HepG2 (cell line): ENCODE results near the gene CHCHD1. TPM values are rescaled to one million over a fixed set of nuclear protein-coding genes. Genes with fewer than 3 reads are reported as not detected.

Source experiments
- HMGXB4 ChIP-seq, 2 experiments: sonication (generic) in 1 of 2; formaldehyde crosslinking in 1 of 2; IDR thresholded peaks; 2 replicates each; pipeline versions ENCODE4 v1.4.0 to v1.6.1; 2018 to 2020; ENCODE audit warnings: missing genetic modification reagents in 2 of 2, borderline replicate concordance in 1 of 2, low read depth in 1 of 2, mild to moderate bottlenecking in 1 of 2, missing biosample characterization in 1 of 2
- KLF12 ChIP-seq: sonication (generic); formaldehyde crosslinking; IDR thresholded peaks from 2 replicates; pipeline ENCODE4 v1.4.0; 2020; ENCODE audit warnings: missing genetic modification reagents, borderline replicate concordance
- MZF1 ChIP-seq: sonication (generic); formaldehyde crosslinking; IDR thresholded peaks from 2 replicates; pipeline ENCODE4 v1.8.1; 2023; ENCODE audit warnings: mild to moderate bottlenecking, missing genetic modification reagents, borderline replicate concordance
- NFYC ChIP-seq: IDR thresholded peaks from 2 replicates; pipeline ENCODE4 v1.6.1; 2016; ENCODE audit warnings: missing genetic modification reagents, missing compliant biosample characterization
- PAX8 ChIP-seq: sonication (generic); formaldehyde crosslinking; IDR thresholded peaks from 2 replicates; pipeline ENCODE4 v1.8.0; 2022; ENCODE audit warnings: mild to moderate bottlenecking, missing genetic modification reagents, borderline replicate concordance
- PCBP1 ChIP-seq: fragments of 200-400 bp; formaldehyde crosslinking; IDR thresholded peaks from 2 replicates; pipeline ENCODE4 v1.6.1; 2017; ENCODE audit warnings: mild to moderate bottlenecking, low read depth, low read length, borderline replicate concordance
- POLR2G ChIP-seq: fragments of 200-400 bp; formaldehyde crosslinking; IDR thresholded peaks from 2 replicates; pipeline ENCODE4 v1.6.1; 2018; ENCODE audit warnings: mild to moderate bottlenecking, low read depth, low read length, moderate library complexity
- REPIN1 ChIP-seq: sonication (generic); formaldehyde crosslinking; IDR thresholded peaks from 2 replicates; pipeline ENCODE4 v1.8.0; 2022; ENCODE audit warnings: missing genetic modification reagents, low read depth, mild to moderate bottlenecking, borderline replicate concordance
- TCF12 ChIP-seq, 2 experiments: fragments of 450-650 bp in 1 of 2; sonication (generic) in 1 of 2; formaldehyde crosslinking in 1 of 2; IDR thresholded peaks; 2 replicates each; pipeline versions ENCODE4 v1.6.1 to v1.8.0; 2017 to 2022; ENCODE audit warnings: antibody characterized with exemption in 1 of 2, mild to moderate bottlenecking in 1 of 2, missing genetic modification reagents in 1 of 2, moderate library complexity in 1 of 2
- WIZ ChIP-seq: sonication (generic); formaldehyde crosslinking; IDR thresholded peaks from 2 replicates; pipeline ENCODE4 v1.5.1; 2020; ENCODE audit warnings: mild to moderate bottlenecking, missing genetic modification reagents
- XRCC5 ChIP-seq: fragments of 200-400 bp; formaldehyde crosslinking; optimal IDR thresholded peaks from 2 replicates; pipeline ENCODE3; 2017; ENCODE audit warnings: mild to moderate bottlenecking, low read length
- ZNF138 ChIP-seq: sonication (generic); formaldehyde crosslinking; IDR thresholded peaks from 2 replicates; pipeline ENCODE4 v1.5.0; 2020; ENCODE audit warnings: mild to moderate bottlenecking, low read depth, missing genetic modification reagents
- ZNF30 ChIP-seq: sonication (generic); formaldehyde crosslinking; IDR thresholded peaks from 2 replicates; pipeline ENCODE4 v1.5.0; 2020; ENCODE audit warnings: mild to moderate bottlenecking, missing genetic modification reagents
- ZNF326 ChIP-seq: sonication (generic); formaldehyde crosslinking; IDR thresholded peaks from 2 replicates; pipeline ENCODE4 v1.4.0; 2020; ENCODE audit warnings: missing genetic modification reagents, borderline replicate concordance
- ZNF329 ChIP-seq: sonication (generic); formaldehyde crosslinking; IDR thresholded peaks from 2 replicates; pipeline ENCODE4 v1.9.0; 2021; ENCODE audit warnings: low read depth, mild to moderate bottlenecking, missing genetic modification reagents
- ZNF335 ChIP-seq: sonication (generic); formaldehyde crosslinking; IDR thresholded peaks from 2 replicates; pipeline ENCODE4 v1.4.0; 2020; ENCODE audit warnings: missing genetic modification reagents
- ZNF460 ChIP-seq: sonication (generic); formaldehyde crosslinking; IDR thresholded peaks from 2 replicates; pipeline ENCODE4 v1.5.1; 2020; ENCODE audit warnings: missing genetic modification reagents, mild to moderate bottlenecking, borderline replicate concordance
- ZNF512B ChIP-seq: sonication (generic); formaldehyde crosslinking; IDR thresholded peaks from 2 replicates; pipeline ENCODE4 v1.5.1; 2020; ENCODE audit warnings: missing genetic modification reagents, mild to moderate bottlenecking, borderline replicate concordance
- ZNF556 ChIP-seq: sonication (generic); formaldehyde crosslinking; IDR thresholded peaks from 2 replicates; pipeline ENCODE4 v1.4.0; 2020; ENCODE audit warnings: mild to moderate bottlenecking, missing genetic modification reagents, borderline replicate concordance
- ZNF660 ChIP-seq: sonication (generic); formaldehyde crosslinking; IDR thresholded peaks from 2 replicates; pipeline ENCODE4 v1.5.1; 2020; ENCODE audit warnings: mild to moderate bottlenecking, low read depth, missing genetic modification reagents, borderline replicate concordance
- ZNF703 ChIP-seq: sonication (generic); formaldehyde crosslinking; IDR thresholded peaks from 2 replicates; pipeline ENCODE4 v1.5.1; 2020; ENCODE audit warnings: missing genetic modification reagents, mild to moderate bottlenecking, moderate library complexity, borderline replicate concordance
- ZNF75D ChIP-seq: sonication (generic); formaldehyde crosslinking; IDR thresholded peaks from 2 replicates; pipeline ENCODE4 v1.8.1; 2023; ENCODE audit warnings: missing genetic modification reagents, mild to moderate bottlenecking, borderline replicate concordance
- ZNF816 ChIP-seq: sonication (generic); formaldehyde crosslinking; IDR thresholded peaks from 2 replicates; pipeline ENCODE4 v1.8.0; 2022; ENCODE audit warnings: missing genetic modification reagents, mild to moderate bottlenecking, borderline replicate concordance
- polyA plus RNA-seq, 8 experiments: library from polyadenylated mRNA; depleted of rRNA in 3 of 8; stranded (reverse) in 7 of 8; unstranded in 1 of 8; fragments of >200 nt; fragmentation: Illumina TruSeq in 4 of 8; extraction: Trizol in 4 of 8; gene quantifications; 2 replicates each; pipeline versions ENCODE4 v1.2.1 to v1.2.3, GENCODE V29; 2011 to 2016; ENCODE audit warnings: low read depth in 4 of 8, missing spikeins in 1 of 8, mixed read lengths in 1 of 8; ENCODE audit not compliant: insufficient read depth in 1 of 8
- total RNA-seq, 5 experiments: library from RNA; depleted of rRNA; stranded (reverse); fragments of >200 nt; fragmentation: Illumina TruSeq; extraction: Trizol; gene quantifications; 2 replicates each; pipeline ENCODE4 v1.2.3, GENCODE V29; 2016; ENCODE audit warnings: low read depth in 1 of 5

CHCHD1 gene
- total and polyA plus RNA-seq, 2 of the 13 experiments (the other 11 are each of a cell fraction or from before 2014, with no cell fraction given), result 36.9 to 71.2 TPM

GRCh38 chr10:73743905-73744663 lies 37.8 kb upstream of the CHCHD1 start, which contains the start of gene SEC24C (continued):
- TF ChIP-seq ZNF556 (peak; percentile 17; the same call in 1 of the 2 replicates), WIZ (CRISPR knock-in tag) (0 out of 2 replicates have a peak, but pooled peaks have one; percentile 68), PAX8 (no peak), KLF12 (CRISPR knock-in tag) (no peak), NFYC (peak; percentile 68), HMGXB4 (CRISPR knock-in tag; IDR thresholded peaks at IDR 0.05; ENCODE audit: borderline replicate concordance in 1 of 2, low read depth in 1 of 2) (peak; percentile 65 to 84), ZNF326 (CRISPR knock-in tag) (no peak), POLR2G (peak; percentile 92), PCBP1 (no peak), ZNF75D (CRISPR knock-in tag) (no peak), ZNF816 (CRISPR knock-in tag) (peak; percentile 84; the same call in 1 of the 2 replicates), XRCC5 (peak; percentile 9), ZNF660 (no peak), REPIN1 (peak; percentile 45; the same call in 1 of the 2 replicates), ZNF460 (CRISPR knock-in tag) (no peak; the same call in 1 of the 2 replicates), ZNF30 (no peak), ZNF335 (CRISPR knock-in tag) (no peak), ZNF329 (CRISPR knock-in tag) (no peak), ZNF703 (CRISPR knock-in tag) (0 out of 2 replicates have a peak, but pooled peaks have one; percentile 33), TCF12 (IDR thresholded peaks at IDR 0.05) (no peak), TCF12 (CRISPR knock-in tag; IDR thresholded peaks at IDR 0.05) (peak; percentile 48; the same call in 1 of the 2 replicates), MZF1 (no peak), ZNF138 (CRISPR knock-in tag) (no peak), ZNF512B (CRISPR knock-in tag) (no peak)
